ENCODE data around the gene PGBD5.

The PGBD5 gene

GRCh38 chr1:230340526-230341161 is 85.5 kb downstream of the PGBD5 start:
- TF ChIP-seq CTCF (conservative IDR thresholded peaks at IDR 0.05; ENCODE audit: low read depth) = no peak
- H3K27ac ChIP-seq = no peak overlapping the region
- CTCF ChIA-PET = no interaction called here
- POLR2A ChIA-PET (ENCODE audit: low non-redundant PET) = no interaction called here
- DNase-seq (ENCODE audit: low spot score) = no peak

GRCh38 chr1:230339033-230339432 is 87.1 kb downstream of the PGBD5 start:
- TF ChIP-seq CTCF (conservative IDR thresholded peaks at IDR 0.05; ENCODE audit: low read depth) = no peak
- CTCF ChIA-PET = no interaction called here
- POLR2A ChIA-PET (ENCODE audit: low non-redundant PET) = no interaction called here
- no peak for DNase-seq (ENCODE audit: low spot score)
- H3K27ac ChIP-seq = no peak overlapping the region

GRCh38 chr1:230337266-230337665 is 88.9 kb downstream of the PGBD5 start:
- CTCF ChIA-PET = no interaction called here
- TF ChIP-seq CTCF (conservative IDR thresholded peaks at IDR 0.05; ENCODE audit: low read depth) = no peak

GRCh38 chr1:230335861-230336522 is 90.1 kb downstream of the PGBD5 start:
- POLR2A ChIA-PET (ENCODE audit: low non-redundant PET) = no interaction called here
- no peak for DNase-seq (ENCODE audit: low spot score)
- CTCF ChIA-PET = no interaction called here
- TF ChIP-seq CTCF (conservative IDR thresholded peaks at IDR 0.05; ENCODE audit: low read depth) = no peak
- H3K27ac ChIP-seq = no peak overlapping the region

More at GRCh38 chr1:230337266-230337665, 88.9 kb downstream of the PGBD5 start:
- no peak overlapping the region for H3K27ac ChIP-seq
- POLR2A ChIA-PET (ENCODE audit: low non-redundant PET) = no interaction called here
- DNase-seq (ENCODE audit: low spot score) = no peak

GRCh38 chr1:230334447-230334837 is 91.7 kb downstream of the PGBD5 start:
- ChIA-PET CTCF (no interaction called here), POLR2A (ENCODE audit: low non-redundant PET) (no interaction called here)
- no peak for TF ChIP-seq CTCF (conservative IDR thresholded peaks at IDR 0.05; ENCODE audit: low read depth)
- DNase-seq (ENCODE audit: low spot score) = no peak
- H3K27ac ChIP-seq = no peak overlapping the region

- POLR2A ChIA-PET (ENCODE audit: low non-redundant PET) = no interaction called here
- DNase-seq (ENCODE audit: low spot score) = no peak
- CTCF ChIA-PET = no interaction called here
- H3K27ac ChIP-seq = no peak overlapping the region
- TF ChIP-seq CTCF (conservative IDR thresholded peaks at IDR 0.05; ENCODE audit: low read depth) = no peak
Observed at GRCh38 chr1:230333590-230334446, 92.3 kb downstream of the PGBD5 start.
